Measurements from ENCODE around the gene CFAP46.

- TF ChIP-seq, protein P1, sequence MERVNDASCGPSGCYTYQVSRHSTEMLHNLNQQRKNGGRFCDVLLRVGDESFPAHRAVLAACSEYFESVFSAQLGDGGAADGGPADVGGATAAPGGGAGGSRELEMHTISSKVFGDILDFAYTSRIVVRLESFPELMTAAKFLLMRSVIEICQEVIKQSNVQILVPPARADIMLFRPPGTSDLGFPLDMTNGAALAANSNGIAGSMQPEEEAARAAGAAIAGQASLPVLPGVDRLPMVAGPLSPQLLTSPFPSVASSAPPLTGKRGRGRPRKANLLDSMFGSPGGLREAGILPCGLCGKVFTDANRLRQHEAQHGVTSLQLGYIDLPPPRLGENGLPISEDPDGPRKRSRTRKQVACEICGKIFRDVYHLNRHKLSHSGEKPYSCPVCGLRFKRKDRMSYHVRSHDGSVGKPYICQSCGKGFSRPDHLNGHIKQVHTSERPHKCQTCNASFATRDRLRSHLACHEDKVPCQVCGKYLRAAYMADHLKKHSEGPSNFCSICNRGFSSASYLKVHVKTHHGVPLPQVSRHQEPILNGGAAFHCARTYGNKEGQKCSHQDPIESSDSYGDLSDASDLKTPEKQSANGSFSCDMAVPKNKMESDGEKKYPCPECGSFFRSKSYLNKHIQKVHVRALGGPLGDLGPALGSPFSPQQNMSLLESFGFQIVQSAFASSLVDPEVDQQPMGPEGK (CRISPR knock-in tag; IDR thresholded peaks at IDR 0.05; ENCODE audit: borderline replicate concordance), result no peak
- no peak for TF ChIP-seq ARNTL (CRISPR knock-in tag; IDR thresholded peaks at IDR 0.05; ENCODE audit: borderline replicate concordance, low read depth)
- no peak for TF ChIP-seq ZFP3 (CRISPR knock-in tag; IDR thresholded peaks at IDR 0.05)
- no peak for TF ChIP-seq ZNF565 (CRISPR knock-in tag; conservative IDR thresholded peaks at IDR 0.05; ENCODE audit: low read depth)
- no peak for TF ChIP-seq ZC3H10 (CRISPR knock-in tag; IDR thresholded peaks at IDR 0.05)
- TF ChIP-seq TOX (CRISPR knock-in tag; IDR thresholded peaks at IDR 0.05; ENCODE audit: borderline replicate concordance), result no peak
- TF ChIP-seq OSR1 (CRISPR knock-in tag; IDR thresholded peaks at IDR 0.05), result no peak
- TF ChIP-seq CREB5 (CRISPR knock-in tag; IDR thresholded peaks at IDR 0.05; ENCODE audit: low read depth), result no peak
- TF ChIP-seq ESRRG (CRISPR knock-in tag; IDR thresholded peaks at IDR 0.05), result no peak
- no peak for TF ChIP-seq CSDC2 (CRISPR knock-in tag; IDR thresholded peaks at IDR 0.05)
- TF ChIP-seq ZFP30 (CRISPR knock-in tag; IDR thresholded peaks at IDR 0.05), result no peak
Measured at GRCh38 chr10:132959559-132959961, 17.2 kb upstream of the CFAP46 start.

All from SK-N-SH treated with all-trans-retinoic acid at 6 μM for 48 hours (cell line).